Subcutaneous adipose tissue (tissue), 4 donors: Measurements from ENCODE around the gene NEIL3. TPM values are rescaled to one million over a fixed set of nuclear protein-coding genes. Genes with fewer than 3 reads are reported as not detected.

Experiments
- total RNA-seq, 4 donors: library from RNA; depleted of rRNA; stranded (reverse); fragments of >200 nt; gene quantifications; one replicate each; pipeline ENCODE4 v1.1.0, GENCODE V29; 2016
- TF ChIP-seq, protein P1 (sequence below): fragments of 450-650 bp; IDR thresholded peaks from one replicate; pipeline ENCODE4 v1.5.1; 2016; ENCODE audit warnings: low read depth, mild to moderate bottlenecking, control low read depth, antibody characterized with exemption, moderate library complexity

Gene NEIL3
- total RNA-seq, 4 donors from 2014 or later: 0.19 to 1.7 (median 0.66) TPM; not detected in 1

DNA sequence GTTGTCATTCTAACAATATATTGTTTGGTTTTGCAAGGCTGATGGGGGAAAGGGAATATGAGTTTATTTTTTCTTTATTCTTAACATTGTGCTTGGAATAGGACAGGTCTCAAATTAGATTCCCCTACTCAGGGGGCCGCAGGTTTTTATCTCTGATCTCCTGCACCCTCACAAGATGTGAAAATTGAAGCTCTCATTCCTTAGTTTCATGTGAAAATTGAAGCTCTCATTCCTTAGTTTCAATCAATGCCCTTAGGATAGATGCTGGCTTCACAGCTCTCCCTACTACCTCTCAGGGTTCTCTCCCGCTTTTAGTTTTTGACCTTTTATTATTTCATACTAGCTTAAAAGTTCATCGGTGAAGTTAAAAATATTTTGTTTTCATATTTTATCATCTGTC, 12.0 kb downstream of the NEIL3 start:
- TF ChIP-seq, protein P1, sequence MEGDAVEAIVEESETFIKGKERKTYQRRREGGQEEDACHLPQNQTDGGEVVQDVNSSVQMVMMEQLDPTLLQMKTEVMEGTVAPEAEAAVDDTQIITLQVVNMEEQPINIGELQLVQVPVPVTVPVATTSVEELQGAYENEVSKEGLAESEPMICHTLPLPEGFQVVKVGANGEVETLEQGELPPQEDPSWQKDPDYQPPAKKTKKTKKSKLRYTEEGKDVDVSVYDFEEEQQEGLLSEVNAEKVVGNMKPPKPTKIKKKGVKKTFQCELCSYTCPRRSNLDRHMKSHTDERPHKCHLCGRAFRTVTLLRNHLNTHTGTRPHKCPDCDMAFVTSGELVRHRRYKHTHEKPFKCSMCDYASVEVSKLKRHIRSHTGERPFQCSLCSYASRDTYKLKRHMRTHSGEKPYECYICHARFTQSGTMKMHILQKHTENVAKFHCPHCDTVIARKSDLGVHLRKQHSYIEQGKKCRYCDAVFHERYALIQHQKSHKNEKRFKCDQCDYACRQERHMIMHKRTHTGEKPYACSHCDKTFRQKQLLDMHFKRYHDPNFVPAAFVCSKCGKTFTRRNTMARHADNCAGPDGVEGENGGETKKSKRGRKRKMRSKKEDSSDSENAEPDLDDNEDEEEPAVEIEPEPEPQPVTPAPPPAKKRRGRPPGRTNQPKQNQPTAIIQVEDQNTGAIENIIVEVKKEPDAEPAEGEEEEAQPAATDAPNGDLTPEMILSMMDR: no peak

DNA sequence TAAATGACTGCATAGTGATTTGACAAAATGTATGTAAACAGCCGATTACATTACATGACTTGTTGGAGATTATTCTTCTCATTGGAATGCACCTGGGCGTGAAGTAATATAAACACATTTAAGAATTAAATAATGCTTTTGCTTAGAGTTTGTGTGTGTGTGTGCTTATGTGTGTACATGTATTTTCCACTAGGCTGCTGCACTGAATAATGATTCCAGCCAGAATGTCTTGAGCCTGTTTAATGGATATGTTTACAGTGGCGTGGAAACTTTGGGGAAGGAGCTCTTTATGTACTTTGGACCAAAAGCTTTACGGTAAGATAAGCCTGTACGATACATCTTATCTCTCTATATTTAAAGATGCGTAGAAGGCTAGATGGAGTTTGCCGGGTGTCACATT, 12.6 kb downstream of the NEIL3 start:
- TF ChIP-seq, protein P1: no peak

DNA sequence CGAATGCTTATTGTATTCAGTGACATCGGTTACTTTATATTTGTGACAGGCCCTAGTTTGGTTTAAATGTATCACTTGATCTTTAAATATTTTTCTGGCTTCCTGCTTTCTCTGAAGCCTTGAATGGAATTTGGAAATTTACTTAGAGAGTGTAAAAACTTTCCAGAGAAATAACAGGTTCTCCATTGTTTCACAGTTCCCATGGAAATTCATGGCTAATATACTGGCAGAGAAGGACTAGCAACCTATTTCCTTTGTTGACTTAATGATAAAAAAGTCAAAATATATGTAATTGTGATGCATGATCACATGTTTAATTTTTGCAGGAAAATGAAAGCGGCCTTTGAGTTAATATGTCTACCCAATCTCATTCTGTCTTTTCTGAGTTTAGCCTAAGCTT, 13.2 kb downstream of the NEIL3 start:
- TF ChIP-seq, protein P1: no peak

DNA sequence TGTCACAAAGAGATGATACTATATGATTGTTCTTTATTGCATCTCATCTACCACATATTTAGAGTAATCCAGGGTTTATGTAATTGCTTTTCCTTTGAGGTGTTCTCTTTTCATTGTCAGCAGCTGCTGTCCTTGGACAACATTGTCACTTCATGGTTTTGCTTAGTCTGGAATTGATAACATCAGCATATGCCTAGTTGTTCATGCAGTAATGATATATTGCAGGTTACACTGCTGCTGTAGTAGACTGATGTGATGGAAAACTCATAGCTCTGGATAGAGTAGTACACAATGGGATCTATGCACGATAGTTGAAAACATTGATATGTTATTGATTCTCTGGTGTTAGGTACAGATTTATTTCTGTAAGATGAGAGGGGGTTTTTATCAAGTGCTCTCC, 13.7 kb downstream of the NEIL3 start:
- TF ChIP-seq, protein P1: no peak

DNA sequence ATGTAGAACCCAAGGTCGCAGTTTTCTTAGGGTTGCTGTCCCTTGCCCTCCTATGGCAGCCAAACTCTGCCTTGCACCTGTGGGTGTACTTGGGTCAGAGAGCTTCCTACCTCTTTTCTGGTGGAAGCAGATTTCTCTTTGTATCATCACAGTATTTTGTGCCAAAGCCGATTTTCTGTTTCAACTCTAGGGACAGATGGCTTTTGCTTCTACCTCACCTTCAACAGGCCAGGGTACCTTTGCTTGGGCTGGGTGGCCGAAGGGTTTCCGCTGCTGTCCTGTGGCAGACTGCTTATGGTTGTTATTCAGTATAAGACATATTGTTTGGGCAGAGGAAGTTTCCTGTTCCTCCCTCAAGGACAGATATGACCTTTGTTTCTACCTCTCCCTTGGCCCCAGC, 22.4 kb downstream of the NEIL3 start:
- TF ChIP-seq, protein P1: no peak

DNA sequence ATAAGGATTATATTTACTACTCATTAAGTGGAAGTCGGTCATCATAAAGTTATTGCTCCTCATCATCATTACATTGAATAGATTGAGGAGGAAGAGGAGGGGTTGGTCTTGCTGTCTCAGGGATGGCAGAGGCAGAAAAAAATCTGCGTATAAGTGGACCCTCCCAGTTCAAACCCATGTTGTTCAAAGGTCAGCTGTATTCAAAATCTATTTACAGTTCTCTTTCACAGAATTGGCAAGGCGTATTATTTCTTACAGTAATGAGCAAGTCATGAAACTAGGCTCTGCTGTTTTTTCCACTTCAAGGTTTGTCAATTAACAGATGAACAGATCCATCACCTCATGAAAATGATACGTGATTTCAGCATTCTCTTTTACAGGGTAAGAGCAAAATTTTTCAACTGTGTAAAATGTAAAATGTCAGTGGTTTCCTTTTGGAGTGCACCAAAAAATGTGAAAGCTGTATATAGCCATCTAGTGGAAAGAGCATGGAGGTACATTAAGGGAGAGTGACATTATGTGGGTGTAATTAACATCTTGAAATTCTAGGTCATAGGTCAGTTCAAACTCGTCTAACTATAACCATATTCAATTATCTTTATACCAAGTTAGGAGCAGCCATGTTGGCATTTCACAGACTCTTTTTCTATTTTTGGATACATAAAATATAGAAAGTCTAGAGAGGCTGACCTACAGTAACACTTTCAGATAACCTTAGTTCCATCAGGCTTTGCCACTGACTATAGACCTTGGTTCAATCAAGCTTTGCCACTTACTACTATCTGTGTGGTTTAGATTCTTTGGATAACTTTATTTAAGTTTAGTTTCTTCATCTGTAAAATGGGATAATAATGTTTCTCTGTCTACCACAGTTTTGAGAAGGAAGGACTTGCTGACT, 30.1 kb downstream of the NEIL3 start:
- TF ChIP-seq, protein P1: no peak

DNA sequence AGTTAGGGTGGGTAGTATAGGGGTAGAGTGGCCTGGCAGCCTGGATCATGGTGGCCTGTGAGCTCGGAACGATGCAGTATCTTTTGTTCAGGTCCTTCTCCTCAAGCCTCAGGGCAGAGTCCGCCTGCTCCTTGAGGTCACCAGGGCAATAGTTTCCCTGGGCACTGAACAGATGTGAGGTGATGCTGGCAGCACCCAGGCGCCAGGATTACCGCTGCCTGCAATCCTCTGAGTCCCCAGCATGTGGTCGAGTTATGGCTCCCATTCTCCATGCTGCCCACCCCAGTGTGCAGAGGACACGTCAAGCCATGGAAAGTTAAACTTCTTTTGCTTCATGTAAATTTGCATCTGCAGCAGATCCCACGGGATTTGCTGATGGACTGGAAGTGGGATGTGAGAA, 38.7 kb downstream of the NEIL3 start:
- TF ChIP-seq, protein P1: no peak
